Pericardium fibroblast (primary cell): ENCODE results near the gene MKNK1. TPM values are rescaled to one million over a fixed set of nuclear protein-coding genes. Genes with fewer than 3 reads are reported as not detected.

Experiments
- total RNA-seq: library from RNA; depleted of rRNA; stranded (reverse); fragments of >200 nt; gene quantifications from 2 replicates; pipeline ENCODE4 v1.2.3, GENCODE V29; 2015

Gene MKNK1
- total RNA-seq: 6.9 and 13.4 TPM in 2 replicates

DNA sequence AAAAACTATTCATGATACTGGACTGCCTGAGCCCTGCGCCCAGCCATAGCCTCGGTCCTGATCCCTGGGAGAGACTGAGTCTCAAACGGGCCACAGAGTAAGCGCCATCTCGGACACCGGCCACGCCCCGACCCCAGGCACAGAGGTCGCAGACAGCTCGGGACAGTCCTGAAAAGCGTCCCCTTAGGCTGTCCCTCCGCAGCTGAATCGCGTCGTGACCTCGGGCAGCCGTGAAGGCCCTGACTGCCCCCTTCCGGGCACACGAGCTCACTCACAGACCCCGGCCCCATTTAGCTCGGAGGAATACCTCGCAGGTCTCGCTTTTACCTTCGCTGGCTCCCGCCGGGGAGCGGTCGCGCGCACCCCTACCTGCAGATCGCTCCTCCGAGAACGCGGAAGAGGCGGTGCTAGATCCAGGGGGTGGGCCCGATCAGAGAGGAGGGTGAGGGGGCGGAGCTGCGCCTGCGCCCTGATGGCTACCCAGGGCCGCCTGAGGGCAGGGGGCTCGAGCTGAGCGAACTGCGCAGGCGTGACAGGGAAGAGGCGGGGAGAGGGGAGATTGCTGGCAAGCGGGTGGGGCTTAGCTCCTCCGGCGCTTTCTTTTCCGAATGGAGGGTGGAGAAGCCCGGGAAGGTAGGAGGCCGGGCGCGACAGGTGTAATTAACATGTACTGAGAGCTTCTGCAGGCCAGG lies at the start of gene MKNK1:
Gene MKNK1 (minus strand): TSS at position 411 of the 692 bp plus-strand sequence. CDS start 20,941 bp downstream, outside the sequence.

DNA sequence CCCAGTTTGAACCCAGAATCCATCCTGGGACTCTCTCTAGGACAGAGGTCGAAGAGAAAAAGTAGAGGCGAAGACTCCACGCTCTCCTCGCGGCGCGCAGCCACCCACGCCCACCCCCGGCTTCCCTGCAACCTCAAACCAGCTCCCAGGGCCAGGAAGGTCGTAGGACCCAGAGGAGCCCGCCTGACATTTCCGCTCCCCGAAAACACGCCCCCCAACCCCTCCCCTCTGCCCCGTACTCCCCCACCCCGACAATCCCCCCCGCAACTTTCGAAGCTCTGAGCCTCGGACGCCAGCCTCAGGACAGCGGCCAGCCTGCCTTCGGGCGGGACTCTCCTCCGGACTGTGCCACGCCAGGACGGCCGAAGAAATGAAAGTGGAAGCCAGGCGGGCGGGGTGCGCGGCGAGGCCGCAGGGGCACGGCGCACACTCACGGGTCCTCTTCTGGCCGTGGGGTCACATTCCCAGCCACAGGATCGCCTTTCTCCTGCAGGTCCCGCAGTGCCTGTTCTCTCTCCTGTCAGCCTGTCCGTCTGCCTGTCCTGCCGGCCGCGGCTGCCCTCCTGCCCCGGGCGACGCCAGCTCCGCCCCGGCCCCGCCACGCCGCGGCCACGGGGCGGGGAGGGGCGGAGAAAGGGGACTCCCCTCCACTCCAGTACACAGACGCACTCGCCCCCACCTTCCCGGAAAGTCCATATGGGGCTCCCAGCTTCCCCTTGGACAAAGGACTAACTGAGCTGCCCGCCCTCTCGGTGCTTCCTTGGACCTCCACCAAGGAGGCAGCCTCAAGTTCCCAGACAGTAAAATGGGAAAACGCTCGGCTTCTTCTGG lies 12.4 kb upstream of the MKNK1 start, which contains the start of gene MOB3C:
Gene MOB3C (minus strand): TSS at position 535 of the 831 bp plus-strand sequence. CDS start 3,490 bp downstream, outside the sequence.

DNA sequence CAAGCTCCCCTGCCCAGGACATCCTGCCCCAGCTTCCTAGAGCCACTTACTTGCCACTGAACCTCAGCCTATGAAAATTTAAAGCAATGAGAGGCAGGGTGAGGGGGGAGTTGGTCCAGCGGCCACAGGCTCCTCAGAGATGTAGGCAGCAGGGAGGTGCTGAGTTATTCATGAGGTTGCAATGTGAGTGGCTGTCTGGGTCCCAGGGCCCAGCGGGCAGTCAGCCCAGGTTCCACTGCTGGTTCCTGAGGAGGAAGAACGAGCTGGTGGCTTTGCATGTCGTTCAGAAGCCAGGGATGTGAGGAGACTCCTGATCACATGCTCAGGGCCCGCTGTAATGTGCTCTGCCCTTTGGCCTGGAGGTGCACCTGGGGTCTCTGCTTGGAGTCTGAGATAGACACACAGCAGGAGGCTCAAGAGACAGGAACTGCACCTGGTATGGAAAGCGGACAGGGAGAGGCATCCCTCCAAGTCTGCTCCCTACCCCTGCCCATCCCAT lies 52.4 kb downstream of the MKNK1 start, which contains the start of gene KNCN:
Gene KNCN (minus strand): TSS at position 51 of the 499 bp plus-strand sequence. CDS start 432 bp downstream, outside the sequence.

Other genes with a start within 250 kb of the MKNK1 start
- 0.43 and 2.1 TPM in 2 replicates for gene FAAH, start 210.0 kb downstream of the MKNK1 start, total RNA-seq
- gene DMBX1, start 114.4 kb downstream of the MKNK1 start, total RNA-seq: not detected in 2 replicates
- not detected in 2 replicates for gene KNCN, start 52.6 kb downstream of the MKNK1 start, total RNA-seq
- gene MOB3C, start 12.5 kb upstream of the MKNK1 start, total RNA-seq: 4.8 and 7.4 TPM in 2 replicates
- 33.7 and 35.3 TPM in 2 replicates for gene ATPAF1, start 64.1 kb upstream of the MKNK1 start, total RNA-seq
- not detected in 2 replicates for gene TEX38, start 67.6 kb upstream of the MKNK1 start, total RNA-seq
- gene EFCAB14, start 114.8 kb upstream of the MKNK1 start, total RNA-seq: 43.5 and 48.1 TPM in 2 replicates
- gene CYP4B1, start 194.8 kb upstream of the MKNK1 start, total RNA-seq: not detected in 2 replicates